ENCODE results near the gene TRPM4. TPM values are rescaled to one million over a fixed set of nuclear protein-coding genes. Genes with fewer than 3 reads are reported as not detected.

Gene TRPM4
- total and polyA plus RNA-seq, 10 of the 15 experiments (the other 5 are each of a cell fraction or from before 2014, with no cell fraction given), result 0.10 to 0.64 (median 0.15) TPM; not detected in 7

- H3K4me1 ChIP-seq (ENCODE audit: control insufficient read depth, insufficient read depth, low read length), result peaks cover 4% of the 10 kb centered on the region
- ChIA-PET CTCF (interaction anchor here (2.0 kb wide), 1 partner anchor 13 kb away, joined by 12 read pairs; no protein-coding TSS in a partner anchor), RAD21 (ENCODE audit: unreplicated experiment) (interaction anchor here (0.9 kb wide), 1 partner anchor 13 kb away, joined by 4 read pairs; no protein-coding TSS in a partner anchor), POLR2A (no interaction called here), SMC1A (ENCODE audit: uncharacterized antibody, unreplicated experiment) (no interaction called here)
- in situ Hi-C loops (cut with MboI), result no loop called here
- H3K4me2 ChIP-seq (ENCODE audit: control insufficient read depth, insufficient read depth), result no peak overlapping the region
- H3K27ac ChIP-seq (ENCODE audit: control insufficient read depth, insufficient read depth), result no peak overlapping the region
- no peak overlapping the region for H3K4me3 ChIP-seq
- H3K27me3 ChIP-seq (replicated peaks in 1 of 2; ENCODE audit: control insufficient read depth in 2 of 2, insufficient read depth in 2 of 2, low read length in 1 of 2), result no peaks in the 10 kb centered on the region
- H3K36me3 ChIP-seq (ENCODE audit: control insufficient read depth in 2 of 2, insufficient read depth in 2 of 2, low read length in 1 of 2), result peaks cover 7 to 27% of the 10 kb centered on the region in 2 experiments
- ATAC-seq, result no peak
- no peak for FAIRE-seq
- H4K20me1 ChIP-seq (ENCODE audit: control insufficient read depth, insufficient read depth), result no peaks in the 10 kb centered on the region
- H3K9ac ChIP-seq (ENCODE audit: control insufficient read depth, insufficient read depth, low read length), result no peak overlapping the region
- intact Hi-C loops (cut with micrococcal nuclease; ENCODE audit: unreplicated experiment), result no loop called here
- H3K9me3 ChIP-seq (replicated peaks; ENCODE audit: control insufficient read depth, insufficient read depth, low read length), result no peaks in the 10 kb centered on the region
- BruUV-seq (replicated peaks), result no TSS peak
- H2AFZ ChIP-seq (ENCODE audit: control insufficient read depth, low read depth, low read length), result no peak overlapping the region
- DNase-seq (ENCODE audit: low read depth, low spot score), result no peak
- no peaks in the 10 kb centered on the region for H3K79me2 ChIP-seq (ENCODE audit: control insufficient read depth, insufficient read depth, low read length)
- WGBS (ENCODE audit: insufficient coverage, insufficient replicate concordance, low lambda C conversion rate, missing lambda C conversion rate), result 82% methylated on average over 3 of the region's 3 CpGs
- TF ChIP-seq CHD1 (IDR thresholded peaks at IDR 0.05; ENCODE audit: low read depth, low read length) (no peak), TCF3 (IDR thresholded peaks at IDR 0.05; ENCODE audit: borderline replicate concordance, insufficient read depth, low read depth, low read length) (no peak), CTCF (IDR thresholded peaks at IDR 0.05 in 2 of 3, conservative IDR thresholded peaks at IDR 0.05 in 1 of 3; ENCODE audit: control insufficient read depth in 2 of 3, extremely low read depth in 1 of 3, insufficient read depth in 1 of 3, low read depth in 3 of 3, low read length in 3 of 3) (no peak), SMAD1 (IDR thresholded peaks at IDR 0.05; ENCODE audit: low read depth, partially characterized antibody) (no peak), NR2C2 (IDR thresholded peaks at IDR 0.05; ENCODE audit: borderline replicate concordance, control insufficient read depth, insufficient read length, low read depth) (no peak), ZZZ3 (IDR thresholded peaks at IDR 0.05; ENCODE audit: control insufficient read depth, insufficient read length, low read depth) (no peak), BMI1 (IDR thresholded peaks at IDR 0.05; ENCODE audit: borderline replicate concordance) (no peak), MEF2B (IDR thresholded peaks at IDR 0.05; ENCODE audit: partially characterized antibody, poor library complexity, severe bottlenecking) (no peak), PKNOX1 (IDR thresholded peaks at IDR 0.05) (no peak), RUNX3 (IDR thresholded peaks at IDR 0.05; ENCODE audit: low read length) (no peak), RAD21 (IDR thresholded peaks at IDR 0.05; ENCODE audit: insufficient read depth, low read depth, low read length) (no peak)
- TF ChIP-seq, protein P1, sequence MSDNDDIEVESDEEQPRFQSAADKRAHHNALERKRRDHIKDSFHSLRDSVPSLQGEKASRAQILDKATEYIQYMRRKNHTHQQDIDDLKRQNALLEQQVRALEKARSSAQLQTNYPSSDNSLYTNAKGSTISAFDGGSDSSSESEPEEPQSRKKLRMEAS (IDR thresholded peaks at IDR 0.05; ENCODE audit: low read depth, low read length), result no peak
- TF ChIP-seq, protein P2, sequence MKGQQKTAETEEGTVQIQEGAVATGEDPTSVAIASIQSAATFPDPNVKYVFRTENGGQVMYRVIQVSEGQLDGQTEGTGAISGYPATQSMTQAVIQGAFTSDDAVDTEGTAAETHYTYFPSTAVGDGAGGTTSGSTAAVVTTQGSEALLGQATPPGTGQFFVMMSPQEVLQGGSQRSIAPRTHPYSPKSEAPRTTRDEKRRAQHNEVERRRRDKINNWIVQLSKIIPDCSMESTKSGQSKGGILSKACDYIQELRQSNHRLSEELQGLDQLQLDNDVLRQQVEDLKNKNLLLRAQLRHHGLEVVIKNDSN (IDR thresholded peaks at IDR 0.05; ENCODE audit: borderline replicate concordance, extremely low read length, insufficient read depth, low read depth, low read length), result no peak
- TF ChIP-seq, protein P3, sequence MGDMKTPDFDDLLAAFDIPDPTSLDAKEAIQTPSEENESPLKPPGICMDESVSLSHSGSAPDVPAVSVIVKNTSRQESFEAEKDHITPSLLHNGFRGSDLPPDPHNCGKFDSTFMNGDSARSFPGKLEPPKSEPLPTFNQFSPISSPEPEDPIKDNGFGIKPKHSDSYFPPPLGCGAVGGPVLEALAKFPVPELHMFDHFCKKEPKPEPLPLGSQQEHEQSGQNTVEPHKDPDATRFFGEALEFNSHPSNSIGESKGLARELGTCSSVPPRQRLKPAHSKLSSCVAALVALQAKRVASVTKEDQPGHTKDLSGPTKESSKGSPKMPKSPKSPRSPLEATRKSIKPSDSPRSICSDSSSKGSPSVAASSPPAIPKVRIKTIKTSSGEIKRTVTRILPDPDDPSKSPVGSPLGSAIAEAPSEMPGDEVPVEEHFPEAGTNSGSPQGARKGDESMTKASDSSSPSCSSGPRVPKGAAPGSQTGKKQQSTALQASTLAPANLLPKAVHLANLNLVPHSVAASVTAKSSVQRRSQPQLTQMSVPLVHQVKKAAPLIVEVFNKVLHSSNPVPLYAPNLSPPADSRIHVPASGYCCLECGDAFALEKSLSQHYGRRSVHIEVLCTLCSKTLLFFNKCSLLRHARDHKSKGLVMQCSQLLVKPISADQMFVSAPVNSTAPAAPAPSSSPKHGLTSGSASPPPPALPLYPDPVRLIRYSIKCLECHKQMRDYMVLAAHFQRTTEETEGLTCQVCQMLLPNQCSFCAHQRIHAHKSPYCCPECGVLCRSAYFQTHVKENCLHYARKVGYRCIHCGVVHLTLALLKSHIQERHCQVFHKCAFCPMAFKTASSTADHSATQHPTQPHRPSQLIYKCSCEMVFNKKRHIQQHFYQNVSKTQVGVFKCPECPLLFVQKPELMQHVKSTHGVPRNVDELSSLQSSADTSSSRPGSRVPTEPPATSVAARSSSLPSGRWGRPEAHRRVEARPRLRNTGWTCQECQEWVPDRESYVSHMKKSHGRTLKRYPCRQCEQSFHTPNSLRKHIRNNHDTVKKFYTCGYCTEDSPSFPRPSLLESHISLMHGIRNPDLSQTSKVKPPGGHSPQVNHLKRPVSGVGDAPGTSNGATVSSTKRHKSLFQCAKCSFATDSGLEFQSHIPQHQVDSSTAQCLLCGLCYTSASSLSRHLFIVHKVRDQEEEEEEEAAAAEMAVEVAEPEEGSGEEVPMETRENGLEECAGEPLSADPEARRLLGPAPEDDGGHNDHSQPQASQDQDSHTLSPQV (IDR thresholded peaks at IDR 0.05), result no peak
Observed at GRCh38 chr19:49110567-49110966, 47.0 kb upstream of the TRPM4 start.
